GM12864 (cell line): ENCODE data around the gene GNB1.

Experiments used
- DNase-seq: peaks from one replicate; pipeline ENCODE4 v3.0.0-alpha.2; 2011; ENCODE audit warnings: low read depth
- H3K4me3 ChIP-seq: 2 replicates; pipeline ENCODE4 v1.5.1; 2011; ENCODE audit warnings: mild to moderate bottlenecking, low read depth, low read length, control low read depth
- CTCF ChIP-seq: IDR thresholded peaks from 2 replicates; pipeline ENCODE4 v1.5.1; 2011; ENCODE audit warnings: low read depth, mild to moderate bottlenecking, moderate library complexity, low read length, control low read depth, inconsistent platforms; ENCODE audit errors: missing control alignments

The GNB1 gene

GRCh38 chr1:1921901-1922701, 31.2 kb upstream of the GNB1 start:
- no peak for TF ChIP-seq CTCF
- no peak for DNase-seq
- no peak overlapping the region for H3K4me3 ChIP-seq

- no peak overlapping the region for H3K4me3 ChIP-seq
- no peak for TF ChIP-seq CTCF
- no peak for DNase-seq
Observed at GRCh38 chr1:1921459-1921862, 30.6 kb upstream of the GNB1 start.

GRCh38 chr1:1920608-1921458, 29.9 kb upstream of the GNB1 start:
- no peak for TF ChIP-seq CTCF
- DNase-seq: no peak
- no peak overlapping the region for H3K4me3 ChIP-seq

GRCh38 chr1:1920057-1920607, 29.2 kb upstream of the GNB1 start:
- TF ChIP-seq CTCF: no peak
- DNase-seq: no peak
- H3K4me3 ChIP-seq: no peak overlapping the region

- peak; percentile 92 for DNase-seq
- TF ChIP-seq CTCF: no peak
- peak overlapping the region; percentile 59 for H3K4me3 ChIP-seq
Observed at GRCh38 chr1:1919304-1920056, 28.6 kb upstream of the GNB1 start.

GRCh38 chr1:1918901-1919303, 28.0 kb upstream of the GNB1 start, which contains the start of gene TMEM52:
TMEM52 (minus strand) TSS chr1:1919279; CDS start chr1:1919265, 14 bp downstream.
- peak within 1 kb of the TSS; percentile 59 for H3K4me3 ChIP-seq
- TF ChIP-seq CTCF: no peak

More at GRCh38 chr1:1918901-1919303, 28.0 kb upstream of the GNB1 start, which contains the start of gene TMEM52:
- no peak for DNase-seq
